Measurements from ENCODE around the gene COPS7A. TPM values are rescaled to one million over a fixed set of nuclear protein-coding genes. Genes with fewer than 3 reads are reported as not detected.
"Not testable (repeated sequence)": the region's sequence is repeated elsewhere in the genome, so short reads cannot be mapped to it uniquely, and the experiment has no call there.

The COPS7A gene
- total RNA-seq, 1 experiment from 2014 or later: 34.2 TPM

DNA sequence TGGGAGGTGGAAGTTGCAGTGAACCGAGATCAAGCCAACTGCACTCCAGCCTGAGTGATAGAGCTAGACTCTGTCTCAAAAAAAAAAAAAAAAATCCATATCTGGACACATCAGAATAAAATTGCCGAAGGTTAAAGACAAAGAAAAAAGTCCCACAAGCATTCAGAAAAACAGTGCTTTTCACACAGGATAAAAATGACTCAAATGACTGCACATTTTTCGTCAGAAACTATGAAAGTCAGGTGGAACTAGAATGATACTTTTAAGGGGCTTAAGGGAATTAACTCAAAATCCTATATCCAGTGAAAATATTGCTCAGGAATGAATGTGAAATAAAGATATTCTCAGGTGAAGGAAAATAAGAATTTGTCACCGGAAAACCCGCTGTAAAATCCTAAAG is 12.9 kb downstream of the COPS7A start:
- Histone ChIP-seq H3K4me1 (ENCODE audit: insufficient read depth, low read length) (no peaks in the 10 kb centered on the region), H4K5ac (ENCODE audit: insufficient read length, low read depth, low read length) (no peak overlapping the region), H2BK12ac (ENCODE audit: insufficient read length, low read depth, low read length) (no peak overlapping the region), H3K27ac (ENCODE audit: insufficient read length, low read depth, low read length) (no peak overlapping the region), H3K4me2 (ENCODE audit: insufficient read depth, insufficient read length, low read length) (no peak overlapping the region), H3K27me3 (ENCODE audit: insufficient read depth, low read length) (no peaks in the 10 kb centered on the region), H2BK15ac (ENCODE audit: low read depth, low read length) (no peak overlapping the region), H2BK5ac (ENCODE audit: insufficient read length, low read length) (no peak overlapping the region), H3K14ac (ENCODE audit: insufficient read depth, low read length) (no peak overlapping the region), H4K91ac (ENCODE audit: insufficient read length, low read depth, low read length) (no peak overlapping the region), H4K8ac (replicated peaks; ENCODE audit: insufficient read length, low read depth, low read length) (no peak overlapping the region), H2BK120ac (ENCODE audit: low read depth, low read length, poor library complexity, severe bottlenecking) (no peak overlapping the region), H3T11ph (ENCODE audit: low read length) (no peak overlapping the region), H2BK20ac (ENCODE audit: low read depth, low read length, poor library complexity, severe bottlenecking) (no peak overlapping the region), H3K79me1 (ENCODE audit: insufficient read depth, low read depth, low read length, poor library complexity, severe bottlenecking) (no peaks in the 10 kb centered on the region), H2AK5ac (ENCODE audit: insufficient read length, low read length) (no peak overlapping the region), H3K23me2 (ENCODE audit: insufficient read length, low read depth, low read length, poor library complexity, severe bottlenecking) (no peaks in the 10 kb centered on the region), H3K9me3 (ENCODE audit: control insufficient read depth, low read depth, low read length) (no peaks in the 10 kb centered on the region), H3K18ac (ENCODE audit: insufficient read length, low read depth, low read length) (no peak overlapping the region), H3K56ac (ENCODE audit: insufficient read length, low read depth, low read length) (no peak overlapping the region), H3K23ac (ENCODE audit: insufficient read length, low read depth, low read length) (no peak overlapping the region), H3K9ac (ENCODE audit: extremely low read depth, insufficient read length, low read length) (no peak overlapping the region), H2AFZ (ENCODE audit: low read length) (no peak overlapping the region), H3K4ac (ENCODE audit: low read depth, low read length) (no peak overlapping the region), H4K20me1 (ENCODE audit: control insufficient read depth, insufficient read depth, insufficient read length) (no peaks in the 10 kb centered on the region), H3K79me2 (ENCODE audit: insufficient read depth, low read length) (no peaks in the 10 kb centered on the region)
- no peak overlapping the region for H3K4me3 Mint-ChIP-seq
- no peaks in the 10 kb centered on the region; a peak in 2 of 7 replicates for H3K36me3 Mint-ChIP-seq (ENCODE audit: insufficient read depth in 1 of 3, low read depth in 3 of 3)
- peaks cover 4 to 7% of the 10 kb centered on the region in 2 experiments; a peak in 3 of 4 replicates for H3K4me1 Mint-ChIP-seq
- WGBS (ENCODE audit: extremely low coverage, insufficient read length, low lambda C conversion rate): no CpG with 5 or more reads among the region's 5 CpGs
- no peaks in the 10 kb centered on the region for H3K9me3 Mint-ChIP-seq
- DNase-seq: no peak
- TF ChIP-seq, protein P1, sequence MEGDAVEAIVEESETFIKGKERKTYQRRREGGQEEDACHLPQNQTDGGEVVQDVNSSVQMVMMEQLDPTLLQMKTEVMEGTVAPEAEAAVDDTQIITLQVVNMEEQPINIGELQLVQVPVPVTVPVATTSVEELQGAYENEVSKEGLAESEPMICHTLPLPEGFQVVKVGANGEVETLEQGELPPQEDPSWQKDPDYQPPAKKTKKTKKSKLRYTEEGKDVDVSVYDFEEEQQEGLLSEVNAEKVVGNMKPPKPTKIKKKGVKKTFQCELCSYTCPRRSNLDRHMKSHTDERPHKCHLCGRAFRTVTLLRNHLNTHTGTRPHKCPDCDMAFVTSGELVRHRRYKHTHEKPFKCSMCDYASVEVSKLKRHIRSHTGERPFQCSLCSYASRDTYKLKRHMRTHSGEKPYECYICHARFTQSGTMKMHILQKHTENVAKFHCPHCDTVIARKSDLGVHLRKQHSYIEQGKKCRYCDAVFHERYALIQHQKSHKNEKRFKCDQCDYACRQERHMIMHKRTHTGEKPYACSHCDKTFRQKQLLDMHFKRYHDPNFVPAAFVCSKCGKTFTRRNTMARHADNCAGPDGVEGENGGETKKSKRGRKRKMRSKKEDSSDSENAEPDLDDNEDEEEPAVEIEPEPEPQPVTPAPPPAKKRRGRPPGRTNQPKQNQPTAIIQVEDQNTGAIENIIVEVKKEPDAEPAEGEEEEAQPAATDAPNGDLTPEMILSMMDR (conservative IDR thresholded peaks at IDR 0.05): no peak
- no peak overlapping the region for H3K27ac Mint-ChIP-seq
- H3K27me3 Mint-ChIP-seq (ENCODE audit: low read depth): no peaks in the 10 kb centered on the region

DNA sequence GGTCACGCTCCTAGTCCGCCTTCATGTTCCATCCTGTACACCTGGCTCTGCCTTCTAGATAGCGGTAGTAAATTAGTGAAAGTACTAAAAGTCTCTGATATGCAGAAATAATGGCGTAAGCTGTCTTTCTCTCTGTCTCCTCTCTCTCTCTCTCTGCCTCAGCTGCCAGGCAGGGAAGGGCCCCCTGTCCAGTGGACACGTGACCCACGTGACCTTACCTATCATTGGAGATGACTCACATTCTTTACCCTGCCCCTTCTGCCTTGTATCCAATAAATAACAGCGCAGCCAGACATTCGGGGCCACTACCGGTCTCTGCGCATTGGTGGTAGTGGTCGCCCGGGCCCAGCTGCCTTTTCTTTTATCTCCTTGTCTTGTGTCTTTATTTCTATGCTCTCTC is 18.2 kb downstream of the COPS7A start:
- H3K56ac ChIP-seq (ENCODE audit: insufficient read length, low read depth, low read length); H3T11ph ChIP-seq (ENCODE audit: low read length); H3K4me3 Mint-ChIP-seq: not testable (repeated sequence)

More for the DNA sequence above, 18.2 kb downstream of the COPS7A start:
- not testable (repeated sequence) for H3K27me3 Mint-ChIP-seq (ENCODE audit: low read depth); H3K9ac ChIP-seq (ENCODE audit: extremely low read depth, insufficient read length, low read length); H3K79me1 ChIP-seq (ENCODE audit: insufficient read depth, low read depth, low read length, poor library complexity, severe bottlenecking); H3K9me3 ChIP-seq (ENCODE audit: control insufficient read depth, low read depth, low read length); H2BK15ac ChIP-seq (ENCODE audit: low read depth, low read length); H4K5ac ChIP-seq (ENCODE audit: insufficient read length, low read depth, low read length); H3K4me1 ChIP-seq (ENCODE audit: insufficient read depth, low read length); H3K27me3 ChIP-seq (ENCODE audit: insufficient read depth, low read length); H2BK20ac ChIP-seq (ENCODE audit: low read depth, low read length, poor library complexity, severe bottlenecking); H2AK5ac ChIP-seq (ENCODE audit: insufficient read length, low read length); H2BK12ac ChIP-seq (ENCODE audit: insufficient read length, low read depth, low read length); H3K23me2 ChIP-seq (ENCODE audit: insufficient read length, low read depth, low read length, poor library complexity, severe bottlenecking); H3K27ac ChIP-seq (ENCODE audit: insufficient read length, low read depth, low read length); H3K18ac ChIP-seq (ENCODE audit: insufficient read length, low read depth, low read length); H2BK5ac ChIP-seq (ENCODE audit: insufficient read length, low read length); H3K4me2 ChIP-seq (ENCODE audit: insufficient read depth, insufficient read length, low read length); H2BK120ac ChIP-seq (ENCODE audit: low read depth, low read length, poor library complexity, severe bottlenecking); H3K23ac ChIP-seq (ENCODE audit: insufficient read length, low read depth, low read length); H3K4me1 Mint-ChIP-seq; H3K14ac ChIP-seq (ENCODE audit: insufficient read depth, low read length); H4K91ac ChIP-seq (ENCODE audit: insufficient read length, low read depth, low read length); H3K9me3 Mint-ChIP-seq; H3K4ac ChIP-seq (ENCODE audit: low read depth, low read length); H4K20me1 ChIP-seq (ENCODE audit: control insufficient read depth, insufficient read depth, insufficient read length); H3K79me2 ChIP-seq (ENCODE audit: insufficient read depth, low read length); H2AFZ ChIP-seq (ENCODE audit: low read length); DNase-seq; H4K8ac ChIP-seq (replicated peaks; ENCODE audit: insufficient read length, low read depth, low read length)
- Mint-ChIP-seq H3K27ac (peak overlapping the region in 1 of 3 experiments; percentile 17; a peak in 2 of 7 replicates), H3K36me3 (ENCODE audit: insufficient read depth in 1 of 3, low read depth in 3 of 3) (peaks cover 3 to 18% (median 17%) of the 10 kb centered on the region in 3 experiments; a peak in 6 of 7 replicates)
- no CpG with 5 or more reads among the region's 12 CpGs for WGBS (ENCODE audit: extremely low coverage, insufficient read length, low lambda C conversion rate)
